Stomach (tissue), 9 donors: ENCODE results near the gene CRYBA2. TPM values are rescaled to one million over a fixed set of nuclear protein-coding genes. Genes with fewer than 3 reads are reported as not detected.

Experiments
- DNase-seq, 2 donors: peaks; one replicate each; pipeline versions ENCODE4 v3.0.0 to v3.0.0-alpha.2; 2013 to 2019
- H3K27ac ChIP-seq, 5 donors: fragments of 200-600 bp in 4 of 5; sonication (generic) in 4 of 5; one replicate each; pipeline ENCODE4 v1.5.1; 2013 to 2019; ENCODE audit warnings: mild to moderate bottlenecking in 1 of 5, moderate library complexity in 1 of 5
- H3K27me3 ChIP-seq, 3 donors: fragments of 200-600 bp; sonication (generic); one replicate each; pipeline ENCODE4 v1.5.1; 2017 to 2019; ENCODE audit warnings: mixed run types in 1 of 3
- H3K36me3 ChIP-seq, 4 donors: fragments of 200-600 bp; sonication (generic); 1 replicate in 3 of 4; 2 replicates in 1 of 4; pipeline ENCODE4 v1.5.1; 2016 to 2019
- H3K4me1 ChIP-seq, 4 donors: fragments of 200-600 bp; sonication (generic); one replicate each; pipeline ENCODE4 v1.5.1; 2016 to 2019
- H3K4me3 ChIP-seq, 4 donors: fragments of 200-600 bp; sonication (generic) in 3 of 4; one replicate each; pipeline ENCODE4 v1.5.1; 2016 to 2019; ENCODE audit warnings: mild to moderate bottlenecking in 1 of 4
- H3K9me3 ChIP-seq, 4 donors: fragments of 200-600 bp; sonication (generic); one replicate each; pipeline ENCODE4 v1.5.1; 2016 to 2019
- CTCF ChIP-seq, 7 experiments: fragments of 450-650 bp in 4 of 7; fragments of 200-600 bp in 3 of 7; sonication (generic) in 3 of 7; IDR thresholded peaks; one replicate each; pipeline ENCODE4 v1.5.1; 2016 to 2019; ENCODE audit warnings: antibody characterized with exemption in 7 of 7, control low read depth in 2 of 7, mild to moderate bottlenecking in 1 of 7
- EP300 ChIP-seq: sonication (generic); formaldehyde crosslinking; IDR thresholded peaks from one replicate; pipeline ENCODE4 v1.6.1; 2017; ENCODE audit warnings: antibody characterized with exemption
- POLR2A ChIP-seq, 4 donors: fragments of 450-650 bp; IDR thresholded peaks; one replicate each; pipeline ENCODE4 v1.6.1; 2016; ENCODE audit warnings: antibody characterized with exemption in 4 of 4, control low read depth in 2 of 4, mild to moderate bottlenecking in 1 of 4, moderate library complexity in 1 of 4
- POLR2AphosphoS5 ChIP-seq, 3 donors: sonication (generic); formaldehyde crosslinking; IDR thresholded peaks; one replicate each; pipeline ENCODE4 v1.6.1; 2016; ENCODE audit warnings: antibody characterized with exemption in 3 of 3
- WGBS, 5 donors: extraction: QIAGEN DNeasy Blood & Tissue Kit in 3 of 5; methylation state at CpG; one replicate each; pipeline versions ENCODE4 v1.1.5 to v1.1.7; 2013 to 2018; 5-methylcytosine and 5-hydroxymethylcytosine counted together
- intact Hi-C: fragments of 100-400 bp; cut with DNase I; formaldehyde crosslinking; loops from one replicate; pipeline ENCODE4 v1.15.1; 2023; ENCODE audit warnings: low total_unique reads
- polyA plus RNA-seq, 3 donors: library from polyadenylated mRNA; stranded (reverse); fragments of 200-250 nt; gene quantifications; one replicate each; pipeline ENCODE4 v1.2.3, GENCODE V29; 2013
- total RNA-seq, 5 donors: library from RNA; depleted of rRNA; stranded (reverse); fragments of >200 nt; gene quantifications; one replicate each; pipeline versions ENCODE4 v1.1.0 to v1.2.3, GENCODE V29; 2014 to 2016
- donor health status: healthy with polysubstance abuse.
- donor health status: Bipolar disorder and iron deficiency.
- donor health status: healthy.

Gene CRYBA2
- total and polyA plus RNA-seq, 8 donors: 1.2 to 7.5 (median 3.2) TPM; not detected in 4

DNA sequence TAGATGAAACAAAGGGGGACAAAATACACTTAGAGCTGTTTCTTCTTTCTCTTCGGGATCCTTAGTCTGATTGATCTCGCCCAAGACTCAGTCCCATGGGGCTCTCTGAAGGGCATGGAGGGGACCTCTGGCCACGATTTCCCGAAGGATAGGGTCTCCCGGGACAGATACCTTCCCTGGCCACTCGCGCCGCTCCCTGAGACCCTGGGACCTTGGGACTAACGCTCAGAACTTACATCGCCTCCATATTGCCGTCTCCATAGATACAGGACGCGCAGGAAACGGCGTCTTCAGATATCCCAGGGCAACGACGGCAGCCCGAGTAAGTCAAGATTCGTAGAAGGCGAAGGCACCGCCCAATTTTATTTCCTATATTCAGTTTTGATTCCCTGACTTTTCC lies 48.0 kb upstream of the CRYBA2 start, which contains the start of gene CFAP65:
CFAP65 (minus strand) TSS at position 265 of the 400 bp plus-strand sequence. CDS start 2,468 bp downstream, outside the sequence.
- H3K4me1 ChIP-seq: peaks cover 5 to 32% (median 22%) of the 10 kb centered on the region in 4 donors
- intact Hi-C loops: no loop called here
- H3K4me3 ChIP-seq: peak within 1 kb of the TSS in 3 of 4 donors; percentile 22 to 34 (median 34)
- H3K9me3 ChIP-seq: no peaks in the 10 kb centered on the region
- WGBS, 5 donors: 1 to 2% (median 2%) methylated on average over 21 of the region's 21 CpGs
- TF ChIP-seq POLR2A (IDR thresholded peaks at IDR 0.05) (no peak), POLR2AphosphoS5 (IDR thresholded peaks at IDR 0.05) (peak in 1 of 3 donors; percentile 63)
- no peaks in the 10 kb centered on the region for H3K36me3 ChIP-seq
- peak; percentile 48 to 81 for DNase-seq
- peaks cover 0 to 98% (median 17%) of the 10 kb centered on the region in 3 donors for H3K27me3 ChIP-seq
- no peak within 1 kb of the TSS for H3K27ac ChIP-seq

DNA sequence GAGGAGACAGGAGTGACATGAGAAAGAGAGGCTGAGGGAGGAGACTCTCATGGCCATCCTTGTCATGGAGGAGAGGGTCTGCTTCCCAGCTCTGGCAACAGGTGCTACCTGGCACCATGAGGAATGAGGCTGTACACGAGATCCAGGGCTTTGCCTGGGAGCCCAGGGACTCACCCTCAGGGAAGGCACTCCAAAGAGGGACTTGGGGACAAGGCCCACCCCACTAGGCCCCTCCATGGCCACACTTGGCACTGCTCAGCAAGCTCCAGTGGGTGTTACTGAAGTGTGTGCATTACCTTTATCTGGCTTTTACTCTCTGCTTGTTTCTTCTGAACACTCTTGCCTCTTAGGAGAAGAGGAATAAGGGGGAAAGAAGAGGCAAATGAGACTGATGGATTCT lies 45.4 kb upstream of the CRYBA2 start:
- peaks cover 0 to 84% (median 8%) of the 10 kb centered on the region in 3 donors for H3K27me3 ChIP-seq
- no peaks in the 10 kb centered on the region for H3K9me3 ChIP-seq
- intact Hi-C loops: no loop called here
- no peaks in the 10 kb centered on the region for H3K36me3 ChIP-seq
- TF ChIP-seq POLR2AphosphoS5 (IDR thresholded peaks at IDR 0.05): no peak
- DNase-seq: no peak
- H3K4me3 ChIP-seq: no peak overlapping the region
- peak overlapping the region in 2 of 5 donors; percentile 38 to 44 for H3K27ac ChIP-seq
- 5 to 33% (median 18%) methylated on average over 1 of the region's 1 CpG for WGBS, 5 donors
- H3K4me1 ChIP-seq: peaks cover 5 to 32% (median 22%) of the 10 kb centered on the region in 4 donors

GRCh38 chr2:219037783-219038499 lies 44.7 kb upstream of the CRYBA2 start:
- no peak for TF ChIP-seq POLR2A (IDR thresholded peaks at IDR 0.05)
- no peak for TF ChIP-seq EP300
- no peak for TF ChIP-seq CTCF (IDR thresholded peaks at IDR 0.05)
- peak in 2 of 3 donors; percentile 69 to 81 for TF ChIP-seq POLR2AphosphoS5 (IDR thresholded peaks at IDR 0.05)
- whole genome bisulfite sequencing, 5 donors: 22 to 35% (median 26%) methylated on average over 8 of the region's 8 CpGs
- Histone ChIP-seq H3K36me3 (no peaks in the 10 kb centered on the region), H3K9me3 (no peaks in the 10 kb centered on the region), H3K27me3 (peaks cover 0 to 81% (median 8%) of the 10 kb centered on the region in 3 donors), H3K4me1 (peaks cover 5 to 30% (median 22%) of the 10 kb centered on the region in 4 donors), H3K27ac (peak overlapping the region in 2 of 5 donors; percentile 38 to 58), H3K4me3 (no peak overlapping the region)
- intact Hi-C loops: no loop called here
- peak; percentile 50 to 57 for DNase-seq

GRCh38 chr2:219035942-219036341 lies 42.7 kb upstream of the CRYBA2 start:
- 74 to 90% (median 88%) methylated on average over 2 of the region's 2 CpGs for WGBS, 5 donors
- Histone ChIP-seq H3K27me3 (peaks cover 0 to 81% (median 4%) of the 10 kb centered on the region in 3 donors), H3K4me3 (no peak overlapping the region), H3K9me3 (no peaks in the 10 kb centered on the region), H3K4me1 (peaks cover 5 to 20% (median 15%) of the 10 kb centered on the region in 4 donors), H3K27ac (no peak overlapping the region), H3K36me3 (no peaks in the 10 kb centered on the region)
- intact Hi-C loops: no loop called here
- no peak for TF ChIP-seq EP300
- TF ChIP-seq POLR2A (IDR thresholded peaks at IDR 0.05): no peak
- no peak for DNase-seq

- no peaks in the 10 kb centered on the region for H3K9me3 ChIP-seq
- TF ChIP-seq POLR2AphosphoS5 (IDR thresholded peaks at IDR 0.05): no peak
- TF ChIP-seq CTCF (IDR thresholded peaks at IDR 0.05): no peak
- no peak for TF ChIP-seq POLR2A (IDR thresholded peaks at IDR 0.05)
- no peak for TF ChIP-seq EP300
- WGBS, 5 donors: 37 to 47% (median 42%) methylated on average over 6 of the region's 6 CpGs
- H3K36me3 ChIP-seq: no peaks in the 10 kb centered on the region
- H3K27ac ChIP-seq: no peak overlapping the region
- H3K4me3 ChIP-seq: no peak overlapping the region
- DNase-seq: no peak
- peaks cover 0 to 81% (median 6%) of the 10 kb centered on the region in 3 donors for H3K27me3 ChIP-seq
- intact Hi-C loops: no loop called here
- H3K4me1 ChIP-seq: peaks cover 5 to 20% (median 13%) of the 10 kb centered on the region in 4 donors
Measured at GRCh38 chr2:219034823-219035222, 41.6 kb upstream of the CRYBA2 start.
